ENCODE measurements around the gene SLC34A3. TPM values are rescaled to one million over a fixed set of nuclear protein-coding genes. Genes with fewer than 3 reads are reported as not detected.
"Not testable (repeated sequence)": the region's sequence is repeated elsewhere in the genome, so short reads cannot be mapped to it uniquely, and the experiment has no call there.

Gene SLC34A3
- polyA plus RNA-seq, 3 donors: 2.8 to 6.0 (median 5.2) TPM

GRCh38 chr9:137227853-137228505 lies 2.7 kb upstream of the SLC34A3 start:
- DNase-seq (ENCODE audit: low read depth in 3 of 3, low spot score in 2 of 3): no peak

GRCh38 chr9:137228506-137228967 lies 2.2 kb upstream of the SLC34A3 start:
- DNase-seq (ENCODE audit: low read depth in 3 of 3, low spot score in 2 of 3): no peak

DNA sequence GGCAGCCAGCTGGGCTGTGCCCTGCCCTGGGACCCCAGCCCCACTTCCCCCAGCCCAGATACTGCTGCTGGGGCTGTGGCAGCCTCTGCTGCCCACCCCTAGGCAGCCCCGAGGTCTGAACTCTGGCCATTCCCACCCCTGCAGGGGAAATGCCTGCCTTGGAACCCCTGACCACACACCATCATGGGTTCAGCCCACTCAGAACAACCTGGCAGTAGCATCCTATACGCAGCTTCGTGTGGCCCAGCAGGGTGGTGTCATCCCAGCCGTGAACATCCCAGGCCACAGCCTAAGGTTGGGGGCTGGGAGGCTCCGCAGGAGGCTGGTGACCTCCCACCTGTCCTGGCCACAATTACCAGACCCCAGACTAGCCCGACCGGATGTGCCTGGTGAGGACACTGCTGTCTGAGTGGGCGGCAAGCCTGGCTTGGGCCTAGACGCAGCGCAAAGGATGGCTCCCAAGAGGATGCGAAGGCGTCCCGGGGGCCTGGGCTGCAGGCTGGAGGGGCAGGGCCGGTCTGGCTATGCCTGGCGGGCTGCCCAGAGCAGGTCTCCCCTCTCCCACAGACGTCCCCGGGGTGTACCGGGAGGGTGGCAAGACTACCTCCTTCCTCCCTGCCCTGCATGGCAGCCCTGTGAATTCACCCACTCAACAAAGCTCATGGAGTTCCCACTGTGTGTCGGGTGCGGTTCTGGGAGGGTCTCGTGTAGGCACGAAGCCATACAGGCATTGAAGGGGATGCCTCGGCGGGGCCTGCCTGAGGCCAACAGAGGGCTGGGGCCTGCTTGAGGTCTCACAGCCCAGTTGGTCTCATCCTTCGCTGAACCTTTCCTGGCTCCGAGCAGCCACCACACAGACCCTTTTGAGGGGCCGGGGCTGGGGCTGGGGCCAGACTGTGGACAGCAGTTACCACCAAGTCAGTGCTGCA lies 1.5 kb upstream of the SLC34A3 start:
- DNase-seq (ENCODE audit: low read depth in 3 of 3, low spot score in 2 of 3): no peak

GRCh38 chr9:137229903-137230704 lies 597 bp upstream of the SLC34A3 start:
- no peak for DNase-seq (ENCODE audit: low read depth in 3 of 3, low spot score in 2 of 3)

DNA sequence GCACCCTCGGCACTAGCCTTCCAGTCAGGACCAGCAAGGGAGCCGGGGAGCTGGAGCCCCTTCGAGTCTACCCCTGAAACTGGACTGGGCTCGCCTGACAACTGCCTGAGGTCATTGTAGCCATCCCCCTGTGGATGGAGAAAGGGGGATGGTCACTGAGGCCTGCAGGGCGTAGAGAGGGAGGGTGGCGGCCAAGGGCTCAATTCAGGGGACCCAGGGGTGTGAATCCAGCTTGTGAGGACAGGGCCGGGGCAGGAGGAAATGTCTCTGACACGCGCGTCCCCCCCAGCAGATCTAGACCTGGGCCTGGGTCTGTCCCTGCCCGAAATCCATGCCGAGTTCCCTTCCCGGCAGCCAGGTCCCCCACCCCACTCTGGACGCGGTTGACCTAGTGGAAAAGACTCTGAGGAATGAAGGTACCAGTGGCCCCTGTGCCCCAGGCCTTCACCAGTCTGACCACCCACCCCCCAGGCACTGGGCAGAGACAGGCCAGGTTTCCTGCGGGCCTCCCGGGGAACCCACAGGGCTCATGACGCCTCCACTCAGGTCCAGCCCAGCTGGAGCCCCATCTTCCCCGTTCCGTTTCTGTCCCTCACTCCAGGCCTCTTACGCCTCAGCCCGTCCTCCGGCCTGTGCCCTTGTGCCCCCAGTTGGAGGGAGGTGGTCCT lies 805 bp downstream of the SLC34A3 start:
- no peak for DNase-seq (ENCODE audit: low read depth in 3 of 3, low spot score in 2 of 3)

DNA sequence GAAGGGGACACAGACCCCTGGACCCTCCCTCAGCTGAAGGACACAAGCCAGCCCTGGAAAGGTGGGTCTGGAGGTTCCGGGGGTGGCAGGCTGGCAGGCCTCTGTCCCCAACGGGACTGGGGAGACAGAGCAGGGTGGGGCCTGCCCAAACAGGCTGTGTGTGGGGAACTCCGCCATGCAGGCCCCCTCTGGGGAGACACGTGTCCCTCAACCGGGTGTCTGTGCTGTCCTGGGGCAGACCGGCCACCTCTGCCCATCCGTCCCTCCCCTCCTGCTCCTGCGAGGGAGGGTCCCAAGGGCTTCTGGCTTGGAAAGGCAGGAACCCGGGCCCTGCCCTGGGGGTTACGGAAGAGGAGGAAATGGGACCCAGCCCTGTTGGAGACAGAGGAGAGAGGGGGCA lies 1.4 kb downstream of the SLC34A3 start:
- DNase-seq (ENCODE audit: low read depth in 3 of 3, low spot score in 2 of 3): no peak

DNA sequence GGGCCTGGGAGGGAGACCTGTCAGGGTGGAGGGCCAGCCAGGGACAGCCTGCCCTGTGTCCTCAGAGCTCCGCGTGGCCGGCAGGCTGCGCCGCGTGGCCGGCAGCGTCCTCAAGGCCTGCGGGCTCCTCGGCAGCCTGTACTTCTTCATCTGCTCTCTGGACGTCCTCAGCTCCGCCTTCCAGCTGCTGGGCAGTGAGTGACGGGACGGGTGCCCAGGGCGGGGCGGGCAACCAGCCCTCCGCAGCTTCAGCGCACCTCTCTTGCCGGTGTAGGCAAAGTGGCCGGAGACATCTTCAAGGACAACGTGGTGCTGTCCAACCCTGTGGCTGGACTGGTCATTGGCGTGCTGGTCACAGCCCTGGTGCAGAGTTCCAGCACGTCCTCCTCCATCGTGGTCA lies 1.8 kb downstream of the SLC34A3 start:
- no peak for DNase-seq (ENCODE audit: low read depth in 3 of 3, low spot score in 2 of 3)

DNA sequence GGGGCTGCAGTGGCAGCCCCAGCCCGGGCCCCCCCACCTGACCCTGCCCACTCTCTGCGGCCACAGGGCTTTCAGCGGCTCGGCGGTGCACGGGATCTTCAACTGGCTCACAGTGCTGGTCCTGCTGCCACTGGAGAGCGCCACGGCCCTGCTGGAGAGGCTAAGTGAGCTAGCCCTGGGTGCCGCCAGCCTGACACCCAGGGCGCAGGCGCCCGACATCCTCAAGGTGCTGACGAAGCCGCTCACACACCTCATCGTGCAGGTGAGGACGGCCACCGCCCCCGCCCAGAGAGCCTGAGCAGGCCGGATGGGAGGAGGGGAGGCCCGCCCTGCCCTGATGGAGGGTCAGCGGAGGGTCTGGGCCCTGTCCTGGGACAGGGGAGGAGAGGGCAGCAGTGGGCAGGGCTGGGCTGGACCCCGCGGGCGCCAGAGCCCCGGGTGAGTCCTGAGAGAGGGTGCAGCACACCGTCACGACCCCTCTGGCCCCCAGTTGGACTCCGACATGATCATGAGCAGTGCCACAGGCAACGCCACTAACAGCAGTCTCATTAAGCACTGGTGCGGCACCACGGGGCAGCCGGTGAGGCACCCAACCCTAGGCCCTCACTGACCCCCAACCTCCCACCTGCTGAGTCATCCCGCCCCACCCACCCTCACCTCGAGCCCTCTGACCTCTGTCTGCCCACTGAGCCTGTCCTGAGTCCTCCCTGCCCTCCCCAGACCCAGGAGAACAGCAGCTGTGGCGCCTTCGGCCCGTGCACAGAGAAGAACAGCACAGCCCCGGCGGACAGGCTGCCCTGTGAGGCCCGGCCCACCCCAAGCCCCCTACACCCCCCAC lies 2.7 kb downstream of the SLC34A3 start:
- no peak for DNase-seq (ENCODE audit: low read depth in 3 of 3, low spot score in 2 of 3)

GRCh38 chr9:137234055-137234697 lies 3.5 kb downstream of the SLC34A3 start:
- DNase-seq (ENCODE audit: low read depth in 3 of 3, low spot score in 2 of 3): no peak

DNA sequence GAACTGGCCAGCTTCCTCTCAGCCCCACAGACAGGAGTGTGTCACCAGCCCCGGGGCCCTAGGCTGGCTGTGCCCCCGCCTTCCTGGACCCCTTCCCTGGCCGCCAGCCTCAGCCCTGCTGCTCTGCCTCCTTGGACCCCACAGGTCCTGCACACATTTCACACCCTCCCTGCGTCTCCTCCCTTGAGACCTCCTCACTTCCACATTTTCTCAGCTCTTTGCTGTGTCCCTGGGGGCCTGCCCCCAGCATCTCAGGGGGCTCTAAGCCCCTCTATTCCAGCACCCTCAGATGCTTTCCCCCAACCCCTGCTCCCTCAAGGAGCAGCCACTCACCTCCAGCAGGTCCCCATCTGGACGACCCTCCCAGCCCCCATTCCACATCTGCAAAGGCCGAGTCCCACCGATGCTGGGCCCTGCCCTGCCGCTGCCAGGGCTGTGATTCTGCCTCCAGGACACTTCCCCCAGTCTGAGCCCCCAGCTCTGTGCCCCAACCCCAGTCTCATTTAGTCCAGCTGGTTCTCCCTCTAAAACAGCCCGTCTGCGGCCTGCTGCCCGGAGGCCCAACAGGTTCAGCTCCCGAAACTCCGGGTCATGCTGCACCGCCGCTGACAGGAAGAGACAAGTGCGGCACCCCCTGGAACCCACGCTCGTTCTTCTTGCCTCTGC lies 4.2 kb downstream of the SLC34A3 start:
- DNase-seq (ENCODE audit: low read depth in 3 of 3, low spot score in 2 of 3): no peak

- DNase-seq (ENCODE audit: low read depth in 3 of 3, low spot score in 2 of 3): no peak
Observed at GRCh38 chr9:137235424-137236237, 4.9 kb downstream of the SLC34A3 start.

- peak in 2 of 3 donors; percentile 66 to 71 for DNase-seq (ENCODE audit: low read depth in 3 of 3, low spot score in 2 of 3)
Observed at GRCh38 chr9:137236238-137236935, 5.7 kb downstream of the SLC34A3 start.

- DNase-seq (ENCODE audit: low read depth in 3 of 3, low spot score in 2 of 3): no peak
Observed at GRCh38 chr9:137236936-137237421, 6.3 kb downstream of the SLC34A3 start.

GRCh38 chr9:137237759-137238726 lies 7.3 kb downstream of the SLC34A3 start:
- no peak for DNase-seq (ENCODE audit: low read depth in 3 of 3, low spot score in 2 of 3)

DNA sequence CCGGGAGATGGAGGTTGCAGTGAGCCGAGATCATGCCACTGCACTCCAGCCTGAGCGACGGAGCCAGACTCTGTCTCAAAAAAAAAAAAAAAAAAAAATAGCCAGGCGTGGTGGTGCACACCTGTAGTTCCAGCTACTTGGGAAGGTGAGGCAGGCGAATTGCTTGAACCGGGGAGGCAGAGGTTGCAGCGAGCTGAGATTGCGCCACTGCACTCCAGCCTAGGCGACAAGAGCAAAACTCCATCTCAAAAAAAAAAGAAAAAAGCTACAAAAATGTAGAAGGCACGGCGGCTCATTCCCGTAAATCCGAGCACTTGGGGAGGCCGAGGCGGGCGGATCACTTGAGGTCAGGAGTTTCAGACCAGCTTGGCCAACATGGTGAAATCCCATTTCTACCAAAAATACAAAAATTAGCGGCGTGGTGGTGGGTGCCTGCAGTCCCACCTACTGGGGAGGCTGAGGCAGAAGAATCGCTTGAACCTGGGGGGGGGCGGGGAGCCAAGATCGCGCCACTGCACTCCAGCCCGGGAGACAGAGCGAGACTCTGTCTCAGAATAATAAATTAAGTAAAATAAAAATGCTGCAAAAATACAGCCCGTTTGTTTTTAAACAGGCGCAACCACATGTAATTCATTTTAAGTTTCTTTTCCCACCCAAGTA lies 9.0 kb downstream of the SLC34A3 start:
- not testable (repeated sequence) for DNase-seq (ENCODE audit: low read depth in 3 of 3, low spot score in 2 of 3)

Measured in right renal cortex interstitium (tissue), 3 donors.